HepG2 (cell line): ENCODE results near the gene AEBP1. TPM values are rescaled to one million over a fixed set of nuclear protein-coding genes. Genes with fewer than 3 reads are reported as not detected.
A peak's percentile ranks its signal among the peaks of the same experiment; 100 is the strongest.

Source experiments
- CHD2 ChIP-seq: IDR thresholded peaks from 2 replicates; pipeline ENCODE4 v1.6.1; 2011; ENCODE audit warnings: low read depth, low read length, improper control_type of control experiment
- GTF3A ChIP-seq: sonication (generic); formaldehyde crosslinking; conservative IDR thresholded peaks from 2 replicates; pipeline ENCODE4 v1.4.0; 2020; ENCODE audit warnings: mild to moderate bottlenecking, missing genetic modification reagents
- HDAC1 ChIP-seq: sonication (generic); formaldehyde crosslinking; IDR thresholded peaks from 2 replicates; pipeline ENCODE4 v1.5.1; 2020; ENCODE audit warnings: mild to moderate bottlenecking, missing genetic modification reagents
- ZNF224 ChIP-seq: sonication (generic); formaldehyde crosslinking; IDR thresholded peaks from 2 replicates; pipeline ENCODE4 v1.5.0; 2020; ENCODE audit warnings: mild to moderate bottlenecking, missing genetic modification reagents
- ZNF776 ChIP-seq: sonication (generic); formaldehyde crosslinking; IDR thresholded peaks from 2 replicates; pipeline ENCODE4 v1.4.0; 2020; ENCODE audit warnings: mild to moderate bottlenecking, missing genetic modification reagents
- ZSCAN12 ChIP-seq: sonication (generic); formaldehyde crosslinking; IDR thresholded peaks from 2 replicates; pipeline ENCODE4 v1.9.0; 2021; ENCODE audit warnings: mild to moderate bottlenecking, missing genetic modification reagents
- polyA plus RNA-seq, 8 experiments: library from polyadenylated mRNA; depleted of rRNA in 3 of 8; stranded (reverse) in 7 of 8; unstranded in 1 of 8; fragments of >200 nt; fragmentation: Illumina TruSeq in 4 of 8; extraction: Trizol in 4 of 8; gene quantifications; 2 replicates each; pipeline versions ENCODE4 v1.2.1 to v1.2.3, GENCODE V29; 2011 to 2016; ENCODE audit warnings: low read depth in 4 of 8, missing spikeins in 1 of 8, mixed read lengths in 1 of 8; ENCODE audit not compliant: insufficient read depth in 1 of 8
- total RNA-seq, 5 experiments: library from RNA; depleted of rRNA; stranded (reverse); fragments of >200 nt; fragmentation: Illumina TruSeq; extraction: Trizol; gene quantifications; 2 replicates each; pipeline ENCODE4 v1.2.3, GENCODE V29; 2016; ENCODE audit warnings: low read depth in 1 of 5
- TF ChIP-seq, protein P1 (sequence below): sonication (generic); formaldehyde crosslinking; IDR thresholded peaks from 2 replicates; pipeline ENCODE4 v1.9.0; 2021; ENCODE audit warnings: mild to moderate bottlenecking, missing genetic modification reagents
- TF ChIP-seq, protein P2 (sequence below): sonication (generic); formaldehyde crosslinking; IDR thresholded peaks from 2 replicates; pipeline ENCODE4 v1.4.0; 2020; ENCODE audit warnings: mild to moderate bottlenecking, missing genetic modification reagents
- TF ChIP-seq, protein P3 (sequence below): sonication (generic); formaldehyde crosslinking; IDR thresholded peaks from 2 replicates; pipeline ENCODE4 v1.9.0; 2022; ENCODE audit warnings: low read depth, missing genetic modification reagents

Gene AEBP1
- total and polyA plus RNA-seq, 2 of the 13 experiments (the other 11 are each of a cell fraction or from before 2014, with no cell fraction given): 0.22 to 0.55 TPM

DNA sequence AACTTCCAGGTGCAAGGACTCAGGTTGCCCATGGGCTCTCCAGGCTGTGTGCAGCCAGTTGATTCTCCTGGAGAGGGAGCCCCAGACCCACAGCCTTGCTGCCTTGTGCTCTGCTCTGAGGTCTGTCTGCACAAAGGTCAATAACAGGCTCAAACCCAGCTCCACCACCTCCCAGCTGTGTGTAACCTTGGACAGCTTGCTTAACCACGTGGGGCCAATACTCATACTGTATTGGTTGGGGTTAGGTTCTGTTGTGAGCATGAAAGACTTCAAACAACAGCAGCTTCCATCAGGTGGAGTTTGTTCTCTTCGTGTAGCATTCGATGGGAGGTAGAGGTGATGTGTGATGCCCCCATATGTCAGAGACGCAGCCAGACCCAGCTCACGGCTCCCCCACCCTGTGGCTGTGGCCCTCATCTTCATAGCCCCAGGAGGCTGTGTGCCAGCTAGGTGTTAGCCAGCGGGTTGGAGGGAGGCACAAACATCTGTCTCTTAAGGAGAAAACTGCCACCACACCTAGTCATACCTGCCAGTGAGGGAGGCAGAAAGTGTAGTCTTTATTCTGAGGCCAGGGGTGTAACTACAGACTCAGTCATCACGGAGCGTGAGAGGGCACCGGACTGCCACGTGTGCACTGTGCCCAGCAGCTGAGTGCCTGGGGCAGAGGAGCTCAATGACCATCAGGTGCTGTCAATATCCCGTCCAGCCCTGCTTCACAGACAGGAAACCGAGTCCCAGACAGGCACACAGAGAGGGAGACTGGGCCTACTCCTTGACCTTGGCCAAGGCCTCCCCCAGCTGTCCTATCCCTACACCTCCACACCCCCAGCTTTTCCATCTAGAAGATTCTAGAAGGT lies 27.3 kb downstream of the AEBP1 start (continued):
- TF ChIP-seq, protein P1, sequence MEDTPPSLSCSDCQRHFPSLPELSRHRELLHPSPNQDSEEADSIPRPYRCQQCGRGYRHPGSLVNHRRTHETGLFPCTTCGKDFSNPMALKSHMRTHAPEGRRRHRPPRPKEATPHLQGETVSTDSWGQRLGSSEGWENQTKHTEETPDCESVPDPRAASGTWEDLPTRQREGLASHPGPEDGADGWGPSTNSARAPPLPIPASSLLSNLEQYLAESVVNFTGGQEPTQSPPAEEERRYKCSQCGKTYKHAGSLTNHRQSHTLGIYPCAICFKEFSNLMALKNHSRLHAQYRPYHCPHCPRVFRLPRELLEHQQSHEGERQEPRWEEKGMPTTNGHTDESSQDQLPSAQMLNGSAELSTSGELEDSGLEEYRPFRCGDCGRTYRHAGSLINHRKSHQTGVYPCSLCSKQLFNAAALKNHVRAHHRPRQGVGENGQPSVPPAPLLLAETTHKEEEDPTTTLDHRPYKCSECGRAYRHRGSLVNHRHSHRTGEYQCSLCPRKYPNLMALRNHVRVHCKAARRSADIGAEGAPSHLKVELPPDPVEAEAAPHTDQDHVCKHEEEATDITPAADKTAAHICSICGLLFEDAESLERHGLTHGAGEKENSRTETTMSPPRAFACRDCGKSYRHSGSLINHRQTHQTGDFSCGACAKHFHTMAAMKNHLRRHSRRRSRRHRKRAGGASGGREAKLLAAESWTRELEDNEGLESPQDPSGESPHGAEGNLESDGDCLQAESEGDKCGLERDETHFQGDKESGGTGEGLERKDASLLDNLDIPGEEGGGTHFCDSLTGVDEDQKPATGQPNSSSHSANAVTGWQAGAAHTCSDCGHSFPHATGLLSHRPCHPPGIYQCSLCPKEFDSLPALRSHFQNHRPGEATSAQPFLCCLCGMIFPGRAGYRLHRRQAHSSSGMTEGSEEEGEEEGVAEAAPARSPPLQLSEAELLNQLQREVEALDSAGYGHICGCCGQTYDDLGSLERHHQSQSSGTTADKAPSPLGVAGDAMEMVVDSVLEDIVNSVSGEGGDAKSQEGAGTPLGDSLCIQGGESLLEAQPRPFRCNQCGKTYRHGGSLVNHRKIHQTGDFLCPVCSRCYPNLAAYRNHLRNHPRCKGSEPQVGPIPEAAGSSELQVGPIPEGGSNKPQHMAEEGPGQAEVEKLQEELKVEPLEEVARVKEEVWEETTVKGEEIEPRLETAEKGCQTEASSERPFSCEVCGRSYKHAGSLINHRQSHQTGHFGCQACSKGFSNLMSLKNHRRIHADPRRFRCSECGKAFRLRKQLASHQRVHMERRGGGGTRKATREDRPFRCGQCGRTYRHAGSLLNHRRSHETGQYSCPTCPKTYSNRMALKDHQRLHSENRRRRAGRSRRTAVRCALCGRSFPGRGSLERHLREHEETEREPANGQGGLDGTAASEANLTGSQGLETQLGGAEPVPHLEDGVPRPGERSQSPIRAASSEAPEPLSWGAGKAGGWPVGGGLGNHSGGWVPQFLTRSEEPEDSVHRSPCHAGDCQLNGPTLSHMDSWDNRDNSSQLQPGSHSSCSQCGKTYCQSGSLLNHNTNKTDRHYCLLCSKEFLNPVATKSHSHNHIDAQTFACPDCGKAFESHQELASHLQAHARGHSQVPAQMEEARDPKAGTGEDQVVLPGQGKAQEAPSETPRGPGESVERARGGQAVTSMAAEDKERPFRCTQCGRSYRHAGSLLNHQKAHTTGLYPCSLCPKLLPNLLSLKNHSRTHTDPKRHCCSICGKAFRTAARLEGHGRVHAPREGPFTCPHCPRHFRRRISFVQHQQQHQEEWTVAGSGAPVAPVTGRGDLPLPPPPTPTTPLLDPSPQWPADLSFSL (CRISPR knock-in tag): no peak
- TF ChIP-seq, protein P2, sequence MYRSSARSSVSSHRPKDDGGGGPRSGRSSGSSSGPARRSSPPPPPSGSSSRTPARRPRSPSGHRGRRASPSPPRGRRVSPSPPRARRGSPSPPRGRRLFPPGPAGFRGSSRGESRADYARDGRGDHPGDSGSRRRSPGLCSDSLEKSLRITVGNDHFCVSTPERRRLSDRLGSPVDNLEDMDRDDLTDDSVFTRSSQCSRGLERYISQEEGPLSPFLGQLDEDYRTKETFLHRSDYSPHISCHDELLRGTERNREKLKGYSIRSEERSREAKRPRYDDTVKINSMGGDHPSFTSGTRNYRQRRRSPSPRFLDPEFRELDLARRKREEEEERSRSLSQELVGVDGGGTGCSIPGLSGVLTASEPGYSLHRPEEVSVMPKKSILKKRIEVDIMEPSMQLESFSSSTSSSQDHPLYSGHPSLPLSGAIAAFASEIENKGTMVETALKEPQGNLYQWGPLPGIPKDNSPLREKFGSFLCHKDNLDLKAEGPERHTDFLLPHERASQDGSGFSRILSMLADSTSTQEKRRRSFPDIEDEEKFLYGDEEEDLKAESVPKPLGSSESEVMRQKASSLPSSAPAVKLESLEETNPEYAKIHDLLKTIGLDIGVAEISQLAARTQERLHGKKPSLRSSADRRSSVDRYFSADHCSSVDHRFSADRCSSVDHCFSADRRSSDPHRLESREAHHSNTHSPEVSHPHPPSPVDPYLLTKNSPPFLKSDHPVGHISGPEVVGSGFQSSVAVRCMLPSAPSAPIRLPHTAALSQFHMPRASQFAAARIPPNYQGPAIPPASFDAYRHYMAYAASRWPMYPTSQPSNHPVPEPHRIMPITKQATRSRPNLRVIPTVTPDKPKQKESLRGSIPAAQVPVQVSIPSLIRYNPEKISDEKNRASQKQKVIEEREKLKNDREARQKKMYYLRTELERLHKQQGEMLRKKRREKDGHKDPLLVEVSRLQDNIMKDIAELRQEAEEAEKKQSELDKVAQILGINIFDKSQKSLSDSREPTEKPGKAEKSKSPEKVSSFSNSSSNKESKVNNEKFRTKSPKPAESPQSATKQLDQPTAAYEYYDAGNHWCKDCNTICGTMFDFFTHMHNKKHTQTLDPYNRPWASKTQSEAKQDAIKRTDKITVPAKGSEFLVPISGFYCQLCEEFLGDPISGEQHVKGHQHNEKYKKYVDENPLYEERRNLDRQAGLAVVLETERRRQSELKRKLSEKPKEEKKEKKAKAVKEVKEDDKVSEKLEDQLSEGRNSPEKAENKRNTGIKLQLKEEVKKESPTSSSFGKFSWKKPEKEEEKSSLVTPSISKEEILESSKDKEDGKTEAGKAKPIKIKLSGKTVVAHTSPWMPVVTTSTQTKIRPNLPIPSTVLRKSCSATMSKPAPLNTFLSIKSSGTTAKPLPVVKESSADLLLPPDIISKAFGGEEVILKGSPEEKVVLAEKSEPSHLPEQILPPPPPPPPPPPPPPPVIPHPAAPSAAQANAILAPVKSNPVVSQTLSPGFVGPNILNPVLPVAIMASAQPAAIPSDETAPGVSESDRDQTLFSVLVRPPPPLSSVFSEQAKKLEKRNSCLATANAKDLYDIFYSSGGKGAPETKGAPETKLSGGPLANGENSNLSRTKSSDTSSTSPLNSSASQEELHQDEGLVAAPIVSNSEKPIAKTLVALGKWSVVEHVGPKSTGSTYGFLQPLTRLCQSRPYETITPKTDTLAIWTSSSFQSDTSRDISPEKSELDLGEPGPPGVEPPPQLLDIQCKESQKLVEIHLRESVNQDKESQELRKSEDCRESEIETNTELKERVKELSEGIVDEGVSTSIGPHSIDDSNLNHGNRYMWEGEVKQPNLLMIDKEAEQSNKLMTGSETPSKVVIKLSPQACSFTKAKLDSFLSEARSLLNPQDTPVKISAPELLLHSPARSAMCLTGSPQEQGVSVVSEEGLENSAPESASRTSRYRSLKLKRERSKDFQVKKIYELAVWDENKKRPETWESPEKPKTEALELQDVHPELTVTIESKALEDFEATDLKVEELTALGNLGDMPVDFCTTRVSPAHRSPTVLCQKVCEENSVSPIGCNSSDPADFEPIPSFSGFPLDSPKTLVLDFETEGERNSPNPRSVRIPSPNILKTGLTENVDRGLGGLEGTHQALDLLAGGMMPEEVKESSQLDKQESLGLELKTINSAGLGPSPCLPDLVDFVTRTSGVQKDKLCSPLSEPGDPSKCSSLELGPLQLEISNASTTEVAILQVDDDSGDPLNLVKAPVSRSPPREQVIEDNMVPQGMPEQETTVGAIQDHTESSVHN (CRISPR knock-in tag): no peak
- TF ChIP-seq ZNF224 (no peak), HDAC1 (0 out of 2 replicates have a peak, but pooled peaks have one; percentile 45), ZNF776 (no peak), GTF3A (CRISPR knock-in tag) (no peak), CHD2 (no peak), ZSCAN12 (no peak)
- TF ChIP-seq, protein P3, sequence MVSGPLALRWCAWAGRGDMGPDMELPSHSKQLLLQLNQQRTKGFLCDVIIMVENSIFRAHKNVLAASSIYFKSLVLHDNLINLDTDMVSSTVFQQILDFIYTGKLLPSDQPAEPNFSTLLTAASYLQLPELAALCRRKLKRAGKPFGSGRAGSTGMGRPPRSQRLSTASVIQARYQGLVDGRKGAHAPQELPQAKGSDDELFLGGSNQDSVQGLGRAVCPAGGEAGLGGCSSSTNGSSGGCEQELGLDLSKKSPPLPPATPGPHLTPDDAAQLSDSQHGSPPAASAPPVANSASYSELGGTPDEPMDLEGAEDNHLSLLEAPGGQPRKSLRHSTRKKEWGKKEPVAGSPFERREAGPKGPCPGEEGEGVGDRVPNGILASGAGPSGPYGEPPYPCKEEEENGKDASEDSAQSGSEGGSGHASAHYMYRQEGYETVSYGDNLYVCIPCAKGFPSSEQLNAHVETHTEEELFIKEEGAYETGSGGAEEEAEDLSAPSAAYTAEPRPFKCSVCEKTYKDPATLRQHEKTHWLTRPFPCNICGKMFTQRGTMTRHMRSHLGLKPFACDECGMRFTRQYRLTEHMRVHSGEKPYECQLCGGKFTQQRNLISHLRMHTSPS (CRISPR knock-in tag): no peak
